Lower leg skin (tissue), 4 donors: ENCODE results near the gene DPYSL5. TPM values are rescaled to one million over a fixed set of nuclear protein-coding genes. Genes with fewer than 3 reads are reported as not detected.
A peak's percentile ranks its signal among the peaks of the same experiment; 100 is the strongest.

Experiments
- DNase-seq, 2 donors: peaks; one replicate each; pipeline ENCODE4 v3.0.0-alpha.2; 2019; ENCODE audit warnings: low spot score in 2 of 2
- H3K4me3 ChIP-seq: fragments of 200-600 bp; sonication (generic); 2 replicates; pipeline ENCODE4 v1.5.1; 2017; ENCODE audit warnings: mild to moderate bottlenecking, low read depth; ENCODE audit not compliant: poor library complexity, severe bottlenecking
- POLR2A ChIP-seq, 2 donors: fragments of 450-650 bp; IDR thresholded peaks; one replicate each; pipeline ENCODE4 v1.6.1; 2016 to 2017; ENCODE audit warnings: antibody characterized with exemption in 2 of 2, mild to moderate bottlenecking in 1 of 2, moderate library complexity in 1 of 2
- WGBS, 2 donors: methylation state at CpG; one replicate each; pipeline ENCODE4 v1.1.5; 2018; 5-methylcytosine and 5-hydroxymethylcytosine counted together
- intact Hi-C: fragments of 100-400 bp; cut with DNase I; formaldehyde crosslinking; loops from one replicate; pipeline ENCODE4 v1.15.0; 2023; ENCODE audit warnings: low total_unique reads
- total RNA-seq, 4 donors: library from RNA; depleted of rRNA; stranded (reverse); fragments of >200 nt; gene quantifications; one replicate each; pipeline ENCODE4 v1.1.0, GENCODE V29; 2016
- TF ChIP-seq, protein P1 (sequence below), 3 donors: fragments of 450-650 bp; IDR thresholded peaks; one replicate each; pipeline ENCODE4 v1.5.1; 2016; ENCODE audit warnings: antibody characterized with exemption in 3 of 3, mild to moderate bottlenecking in 3 of 3, moderate library complexity in 2 of 3

Gene DPYSL5
- total RNA-seq, 4 donors from 2014 or later: not detected

DNA sequence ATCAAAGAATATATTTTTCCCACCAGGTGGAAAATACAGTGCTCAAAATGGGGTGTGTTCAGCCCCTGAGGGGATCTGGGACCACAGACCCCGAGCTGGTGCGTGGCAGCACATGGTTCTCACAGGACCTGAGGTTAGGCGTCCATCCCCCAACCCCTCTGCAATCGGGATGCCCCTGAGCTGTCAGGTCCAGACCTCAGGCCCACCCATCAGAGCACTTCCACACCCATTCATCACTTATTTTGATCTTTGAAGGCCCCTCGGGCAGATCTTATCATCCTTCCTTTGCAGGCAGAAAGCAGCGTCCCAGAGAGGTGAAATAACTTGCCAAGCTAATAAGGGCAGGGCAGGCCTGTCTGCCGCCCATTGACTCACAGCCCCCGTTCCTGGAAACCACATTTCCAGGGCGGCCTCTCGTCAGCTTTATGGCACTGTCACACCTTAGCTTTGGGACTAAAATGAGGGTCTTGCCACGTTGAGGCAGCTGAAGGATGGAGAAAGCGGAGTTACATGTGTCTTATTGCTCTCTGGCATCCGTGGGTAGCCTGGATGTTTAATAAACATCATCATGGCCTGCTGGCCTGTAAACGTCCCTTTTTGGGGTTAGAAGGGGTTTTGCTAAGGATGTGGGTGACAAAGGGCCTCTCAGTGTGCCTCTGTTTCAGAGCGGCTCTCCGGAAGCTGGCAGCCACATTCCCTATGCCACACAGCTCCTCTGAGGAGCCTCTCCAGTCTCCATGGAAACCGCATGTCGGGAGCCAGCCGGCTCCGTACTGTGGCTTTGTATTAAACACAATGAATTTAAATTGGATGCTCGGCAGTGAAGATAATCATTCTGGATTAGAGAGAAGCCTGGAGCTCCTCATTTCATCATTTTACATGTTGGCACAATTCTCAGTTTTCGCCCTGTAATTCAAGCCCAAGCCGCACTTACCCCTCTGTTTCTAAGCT lies 64.3 kb downstream of the DPYSL5 start:
- H3K4me3 ChIP-seq: no peak overlapping the region
- no peak for TF ChIP-seq POLR2A (IDR thresholded peaks at IDR 0.05)
- TF ChIP-seq, protein P1, sequence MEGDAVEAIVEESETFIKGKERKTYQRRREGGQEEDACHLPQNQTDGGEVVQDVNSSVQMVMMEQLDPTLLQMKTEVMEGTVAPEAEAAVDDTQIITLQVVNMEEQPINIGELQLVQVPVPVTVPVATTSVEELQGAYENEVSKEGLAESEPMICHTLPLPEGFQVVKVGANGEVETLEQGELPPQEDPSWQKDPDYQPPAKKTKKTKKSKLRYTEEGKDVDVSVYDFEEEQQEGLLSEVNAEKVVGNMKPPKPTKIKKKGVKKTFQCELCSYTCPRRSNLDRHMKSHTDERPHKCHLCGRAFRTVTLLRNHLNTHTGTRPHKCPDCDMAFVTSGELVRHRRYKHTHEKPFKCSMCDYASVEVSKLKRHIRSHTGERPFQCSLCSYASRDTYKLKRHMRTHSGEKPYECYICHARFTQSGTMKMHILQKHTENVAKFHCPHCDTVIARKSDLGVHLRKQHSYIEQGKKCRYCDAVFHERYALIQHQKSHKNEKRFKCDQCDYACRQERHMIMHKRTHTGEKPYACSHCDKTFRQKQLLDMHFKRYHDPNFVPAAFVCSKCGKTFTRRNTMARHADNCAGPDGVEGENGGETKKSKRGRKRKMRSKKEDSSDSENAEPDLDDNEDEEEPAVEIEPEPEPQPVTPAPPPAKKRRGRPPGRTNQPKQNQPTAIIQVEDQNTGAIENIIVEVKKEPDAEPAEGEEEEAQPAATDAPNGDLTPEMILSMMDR (IDR thresholded peaks at IDR 0.05): no peak
- 29 to 32% methylated on average over 23 of the region's 23 CpGs for WGBS, 2 donors
- DNase-seq: peak in 1 of 2 donors; percentile 36
- intact Hi-C loops: no loop called here

DNA sequence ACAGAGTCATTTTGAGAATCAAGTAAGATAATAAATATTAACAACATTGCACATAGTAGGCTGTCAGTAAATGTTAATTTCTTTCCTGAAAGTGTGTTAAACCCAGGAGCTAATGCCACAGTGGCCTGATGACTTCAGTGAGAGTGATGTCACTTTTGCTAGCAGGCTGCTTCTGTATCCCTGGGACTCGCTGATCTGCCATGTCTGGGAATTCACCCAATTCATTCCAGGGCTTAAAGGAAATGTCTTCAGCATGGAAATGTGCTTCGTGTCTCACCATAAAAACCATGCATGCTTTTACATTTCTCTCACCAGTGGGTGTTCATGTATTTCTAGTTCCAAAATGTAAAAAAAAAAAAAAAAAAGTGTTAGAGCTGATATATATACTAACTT lies 65.7 kb downstream of the DPYSL5 start:
- TF ChIP-seq POLR2A (IDR thresholded peaks at IDR 0.05): no peak
- TF ChIP-seq, protein P1 (IDR thresholded peaks at IDR 0.05): no peak
- no peak overlapping the region for H3K4me3 ChIP-seq
- DNase-seq: no peak
- WGBS, 2 donors: 23 to 31% methylated on average over 2 of the region's 2 CpGs
- intact Hi-C loops: no loop called here

DNA sequence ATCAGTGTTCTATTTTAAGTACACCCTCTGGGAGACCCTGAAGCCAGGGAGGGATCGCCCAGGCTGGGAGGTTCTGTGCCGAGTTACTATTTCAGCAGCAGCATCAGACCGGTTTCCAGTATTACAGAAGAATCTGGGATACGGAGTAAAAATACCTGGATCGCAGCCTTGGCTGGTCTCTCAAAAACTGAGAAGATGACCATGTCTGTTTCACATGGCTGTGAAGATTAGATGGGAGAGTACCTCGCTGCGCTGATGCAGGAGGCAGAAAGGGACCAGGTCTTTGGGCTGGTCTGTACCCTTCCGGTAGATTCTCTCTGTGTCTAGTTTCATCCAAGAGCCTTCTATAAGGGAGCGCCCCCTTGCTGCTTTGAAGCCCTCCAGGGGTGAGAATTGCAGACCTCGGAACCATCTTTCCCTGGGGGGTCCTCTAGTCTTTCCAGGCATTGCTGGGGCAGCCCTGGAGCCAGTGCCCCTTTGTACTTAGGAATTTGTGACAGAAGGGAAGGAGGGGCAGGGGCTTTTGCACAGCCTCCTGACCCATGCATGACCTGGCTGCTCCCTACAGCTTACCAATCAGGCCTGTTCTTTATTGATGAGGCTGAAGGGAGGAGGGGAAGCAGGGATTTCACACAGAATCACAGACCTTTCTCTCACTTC lies 66.2 kb downstream of the DPYSL5 start:
- peak in 1 of 2 donors; percentile 53 for DNase-seq
- intact Hi-C loops: no loop called here
- H3K4me3 ChIP-seq: no peak overlapping the region
- 50 to 54% methylated on average over 10 of the region's 10 CpGs for WGBS, 2 donors
- TF ChIP-seq, protein P1 (IDR thresholded peaks at IDR 0.05): no peak

DNA sequence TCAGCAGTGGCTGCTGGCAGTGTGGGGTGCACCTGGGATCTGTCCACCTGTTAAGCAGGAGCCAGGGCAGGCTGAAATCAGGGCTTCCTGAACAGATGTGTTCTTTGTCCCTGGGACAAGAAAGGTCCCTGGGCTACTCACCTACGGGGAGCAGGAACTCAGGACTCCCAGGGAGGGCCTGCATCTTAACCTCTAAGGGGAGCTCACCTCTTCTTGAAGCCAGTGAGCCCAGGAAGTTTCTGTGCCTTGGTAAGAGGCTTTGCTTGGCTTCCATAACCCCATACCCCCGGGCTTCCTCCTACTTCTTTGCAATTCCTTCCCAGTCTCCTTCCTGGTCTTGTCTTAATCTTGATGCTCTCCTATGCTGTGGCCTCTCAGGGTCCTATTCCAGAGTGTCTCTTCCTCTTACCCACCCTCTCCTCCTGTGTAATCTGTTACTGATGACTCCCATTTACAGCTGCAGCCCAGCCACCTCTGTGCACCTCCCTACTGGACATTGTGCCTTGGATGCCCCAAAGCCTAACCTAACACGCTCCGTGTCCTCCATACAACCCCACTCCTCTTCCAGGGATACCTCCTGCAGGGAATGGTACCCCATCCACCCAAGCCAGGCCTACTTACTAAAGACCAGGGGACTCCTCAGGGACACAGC lies 66.9 kb downstream of the DPYSL5 start:
- DNase-seq: peak in 1 of 2 donors; percentile 49
- no peak overlapping the region for H3K4me3 ChIP-seq
- TF ChIP-seq POLR2A (IDR thresholded peaks at IDR 0.05): no peak
- TF ChIP-seq, protein P1 (IDR thresholded peaks at IDR 0.05): no peak

DNA sequence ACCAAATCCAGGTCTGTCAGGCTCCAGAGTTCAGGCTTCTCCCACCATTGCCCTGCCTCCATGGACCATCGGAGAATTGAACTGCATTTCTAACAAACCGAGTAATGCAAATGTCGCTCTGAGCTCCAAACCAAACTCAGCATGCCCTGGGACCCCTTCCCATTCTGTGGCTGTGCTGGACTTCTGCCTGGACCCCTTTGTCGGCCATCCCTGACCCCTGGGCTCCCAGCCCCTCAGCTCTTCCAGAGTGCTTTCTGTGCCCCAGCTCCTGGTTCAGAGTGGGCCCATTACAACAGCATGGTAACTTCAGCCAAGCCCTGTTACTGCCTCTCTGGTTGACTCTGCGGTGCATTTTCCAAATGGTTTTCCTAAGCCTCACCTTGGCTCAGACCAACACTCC lies 67.4 kb downstream of the DPYSL5 start:
- H3K4me3 ChIP-seq: no peak overlapping the region
- intact Hi-C loops: no loop called here
- WGBS, 2 donors: 96 to 99% methylated on average over 5 of the region's 5 CpGs
- TF ChIP-seq, protein P1 (IDR thresholded peaks at IDR 0.05): no peak
- no peak for TF ChIP-seq POLR2A (IDR thresholded peaks at IDR 0.05)
- DNase-seq: peak in 1 of 2 donors; percentile 36

More for the DNA sequence above, 66.9 kb downstream of the DPYSL5 start:
- 79 to 87% methylated on average over 4 of the region's 4 CpGs for WGBS, 2 donors
- intact Hi-C loops: no loop called here
